Astrocyte (in vitro differentiated cells and primary cell): ENCODE results near the gene NLRP11. TPM values are rescaled to one million over a fixed set of nuclear protein-coding genes. Genes with fewer than 3 reads are reported as not detected.

ENCODE experiments used
- DNase-seq: peaks from one replicate; pipeline ENCODE4 v3.0.0-alpha.2; 2010; ENCODE audit warnings: low read depth
- FAIRE-seq: peaks from 2 replicates; lab custom pipeline; 2011; peaks lifted over from hg19 to GRCh38; lab: Jason Lieb, UNC
- H2AFZ ChIP-seq: 2 replicates; pipeline ENCODE4 v1.6.0; 2012; ENCODE audit warnings: low read depth, low read length, inconsistent platforms
- H3K27ac ChIP-seq: 2 replicates; pipeline ENCODE4 v1.5.1; 2011; ENCODE audit warnings: low read depth, low read length, inconsistent platforms
- H3K27me3 ChIP-seq: 2 replicates; pipeline ENCODE4 v1.6.0; 2011; ENCODE audit warnings: low read length, inconsistent platforms; ENCODE audit not compliant: insufficient read depth
- H3K36me3 ChIP-seq: 2 replicates; pipeline ENCODE4 v1.5.1; 2011; ENCODE audit warnings: low read length, inconsistent platforms; ENCODE audit not compliant: insufficient read depth
- H3K4me1 ChIP-seq: 2 replicates; pipeline ENCODE4 v1.5.1; 2011; ENCODE audit warnings: low read length, inconsistent platforms; ENCODE audit not compliant: insufficient read depth
- H3K4me2 ChIP-seq: 2 replicates; pipeline ENCODE4 v1.6.0; 2012; ENCODE audit warnings: low read length, inconsistent platforms
- H3K4me3 ChIP-seq: 2 replicates; pipeline ENCODE4 v1.5.1; 2011; ENCODE audit warnings: low read depth, mild to moderate bottlenecking, low read length, inconsistent platforms; ENCODE audit not compliant: insufficient read depth
- H3K79me2 ChIP-seq: 2 replicates; pipeline ENCODE4 v1.6.0; 2012; ENCODE audit warnings: mild to moderate bottlenecking, low read length, inconsistent platforms; ENCODE audit not compliant: insufficient read depth
- H3K9ac ChIP-seq: 2 replicates; pipeline ENCODE4 v1.6.0; 2012; ENCODE audit warnings: mild to moderate bottlenecking, low read length, inconsistent platforms
- H3K9me3 ChIP-seq: 2 replicates; pipeline ENCODE4 v1.5.1; 2012; ENCODE audit warnings: low read depth, mild to moderate bottlenecking, low read length, inconsistent platforms; ENCODE audit not compliant: insufficient read depth
- H4K20me1 ChIP-seq: 2 replicates; pipeline ENCODE4 v1.6.0; 2012; ENCODE audit warnings: low read length, inconsistent platforms; ENCODE audit not compliant: insufficient read depth
- H3K27ac Mint-ChIP-seq: one replicate; pipeline ENCODE4 v1.8.0; 2021; ENCODE audit warnings: mild to moderate bottlenecking, mixed read lengths; ENCODE audit not compliant: unreplicated experiment
- H3K27me3 Mint-ChIP-seq: one replicate; pipeline ENCODE4 v1.8.0; 2021; ENCODE audit warnings: low read depth, mixed read lengths; ENCODE audit not compliant: unreplicated experiment
- H3K36me3 Mint-ChIP-seq: one replicate; pipeline ENCODE4 v1.8.0; 2021; ENCODE audit warnings: low read depth, mixed read lengths; ENCODE audit not compliant: unreplicated experiment
- H3K4me1 Mint-ChIP-seq: one replicate; pipeline ENCODE4 v1.8.0; 2021; ENCODE audit warnings: low read depth, mixed read lengths; ENCODE audit not compliant: unreplicated experiment
- H3K4me3 Mint-ChIP-seq: one replicate; pipeline ENCODE4 v1.8.0; 2021; ENCODE audit warnings: mild to moderate bottlenecking, moderate library complexity, mixed read lengths; ENCODE audit not compliant: unreplicated experiment
- H3K9me3 Mint-ChIP-seq: one replicate; pipeline ENCODE4 v1.8.0; 2021; ENCODE audit warnings: mild to moderate bottlenecking, mixed read lengths; ENCODE audit not compliant: unreplicated experiment
- EZH2 ChIP-seq: IDR thresholded peaks from 2 replicates; pipeline ENCODE4 v1.6.1; 2012; ENCODE audit warnings: mild to moderate bottlenecking, low read length, inconsistent platforms; ENCODE audit not compliant: insufficient read depth
- total RNA-seq: library from RNA; stranded (reverse); gene quantifications from 2 replicates; pipeline ENCODE4 v1.2.1, GENCODE V29; 2021
- TF ChIP-seq, protein P1 (sequence below): IDR thresholded peaks from 2 replicates; pipeline ENCODE4 v1.5.1; 2011; ENCODE audit warnings: low read depth, mild to moderate bottlenecking, inconsistent platforms, low read length, moderate library complexity; ENCODE audit not compliant: insufficient read depth

The NLRP11 gene
- total RNA-seq, 1 donor from 2014 or later = not detected

GRCh38 chr19:55855160-55855559 lies 23.4 kb upstream of the NLRP11 start:
- Mint-ChIP-seq H3K27ac (no peak overlapping the region), H3K27me3 (no peaks in the 10 kb centered on the region), H3K36me3 (no peaks in the 10 kb centered on the region), H3K9me3 (peaks cover 29% of the 10 kb centered on the region), H3K4me3 (no peak overlapping the region), H3K4me1 (no peaks in the 10 kb centered on the region)
- no peak overlapping the region for H3K4me3 ChIP-seq
- H3K27ac ChIP-seq = no peak overlapping the region
- H3K9me3 ChIP-seq = peaks cover 4% of the 10 kb centered on the region
- H3K4me2 ChIP-seq = no peak overlapping the region
- TF ChIP-seq, protein P1, sequence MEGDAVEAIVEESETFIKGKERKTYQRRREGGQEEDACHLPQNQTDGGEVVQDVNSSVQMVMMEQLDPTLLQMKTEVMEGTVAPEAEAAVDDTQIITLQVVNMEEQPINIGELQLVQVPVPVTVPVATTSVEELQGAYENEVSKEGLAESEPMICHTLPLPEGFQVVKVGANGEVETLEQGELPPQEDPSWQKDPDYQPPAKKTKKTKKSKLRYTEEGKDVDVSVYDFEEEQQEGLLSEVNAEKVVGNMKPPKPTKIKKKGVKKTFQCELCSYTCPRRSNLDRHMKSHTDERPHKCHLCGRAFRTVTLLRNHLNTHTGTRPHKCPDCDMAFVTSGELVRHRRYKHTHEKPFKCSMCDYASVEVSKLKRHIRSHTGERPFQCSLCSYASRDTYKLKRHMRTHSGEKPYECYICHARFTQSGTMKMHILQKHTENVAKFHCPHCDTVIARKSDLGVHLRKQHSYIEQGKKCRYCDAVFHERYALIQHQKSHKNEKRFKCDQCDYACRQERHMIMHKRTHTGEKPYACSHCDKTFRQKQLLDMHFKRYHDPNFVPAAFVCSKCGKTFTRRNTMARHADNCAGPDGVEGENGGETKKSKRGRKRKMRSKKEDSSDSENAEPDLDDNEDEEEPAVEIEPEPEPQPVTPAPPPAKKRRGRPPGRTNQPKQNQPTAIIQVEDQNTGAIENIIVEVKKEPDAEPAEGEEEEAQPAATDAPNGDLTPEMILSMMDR = no peak
- no peak for TF ChIP-seq EZH2
- FAIRE-seq (no peak), DNase-seq (no peak)
- no peaks in the 10 kb centered on the region for H3K79me2 ChIP-seq
- H3K36me3 ChIP-seq = no peaks in the 10 kb centered on the region
- no peaks in the 10 kb centered on the region for H3K27me3 ChIP-seq
- no peak overlapping the region for H2AFZ ChIP-seq
- no peaks in the 10 kb centered on the region for H3K4me1 ChIP-seq
- no peaks in the 10 kb centered on the region for H4K20me1 ChIP-seq
- H3K9ac ChIP-seq = no peak overlapping the region

DNA sequence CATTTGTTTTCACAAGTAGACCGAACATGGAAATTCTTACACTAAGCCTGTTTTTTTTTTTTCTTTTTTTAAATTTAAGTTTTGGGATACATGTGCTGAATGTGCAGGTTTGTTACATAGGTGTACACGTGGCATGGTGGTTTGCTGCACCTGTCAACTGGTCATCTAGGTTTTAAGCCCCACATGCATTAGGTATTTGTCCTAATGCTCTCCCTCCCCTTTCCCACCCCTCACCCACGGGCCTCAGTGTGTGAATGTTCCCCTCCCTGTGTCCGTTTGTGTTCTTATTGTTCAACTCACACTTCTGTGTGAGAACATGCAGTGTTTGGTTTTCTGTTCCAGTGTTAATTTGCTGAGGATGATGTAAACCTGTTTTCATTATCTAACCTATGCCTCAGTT lies 7.1 kb upstream of the NLRP11 start:
- H3K4me1 ChIP-seq = no peaks in the 10 kb centered on the region
- FAIRE-seq (no peak), DNase-seq (no peak)
- Mint-ChIP-seq H3K9me3 (peaks cover 12% of the 10 kb centered on the region), H3K36me3 (no peaks in the 10 kb centered on the region), H3K4me3 (no peak overlapping the region), H3K27me3 (no peaks in the 10 kb centered on the region), H3K4me1 (no peaks in the 10 kb centered on the region), H3K27ac (no peak overlapping the region)
- no peaks in the 10 kb centered on the region for H4K20me1 ChIP-seq
- H3K27ac ChIP-seq = no peak overlapping the region
- no peak for TF ChIP-seq EZH2
- TF ChIP-seq, protein P1 = no peak
- no peak overlapping the region for H2AFZ ChIP-seq
- no peak overlapping the region for H3K4me2 ChIP-seq
- no peaks in the 10 kb centered on the region for H3K27me3 ChIP-seq
- no peak overlapping the region for H3K4me3 ChIP-seq
- no peaks in the 10 kb centered on the region for H3K9me3 ChIP-seq
- H3K79me2 ChIP-seq = no peaks in the 10 kb centered on the region
- no peak overlapping the region for H3K9ac ChIP-seq
- no peaks in the 10 kb centered on the region for H3K36me3 ChIP-seq

DNA sequence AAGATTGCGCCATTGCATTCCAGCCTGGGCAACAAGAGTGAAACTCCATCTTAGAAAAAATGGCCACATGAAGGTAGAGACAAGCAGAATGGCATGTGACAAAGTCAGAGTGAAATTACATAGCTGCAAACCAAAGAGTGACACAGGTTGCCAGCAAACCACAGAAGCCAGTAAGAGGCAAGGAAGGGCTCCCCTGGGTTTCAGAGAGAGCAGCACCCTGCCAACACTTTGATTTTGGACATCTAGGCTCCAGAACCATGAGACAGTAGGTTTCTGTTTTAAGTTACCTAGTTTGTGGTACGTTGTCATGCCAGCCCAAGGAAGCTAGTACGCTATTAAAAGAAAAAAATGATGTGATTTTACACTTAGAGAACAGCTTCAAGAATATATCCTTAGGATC lies 6.5 kb upstream of the NLRP11 start:
- Mint-ChIP-seq H3K4me1 (no peaks in the 10 kb centered on the region), H3K4me3 (no peak overlapping the region), H3K9me3 (peaks cover 12% of the 10 kb centered on the region), H3K27me3 (no peaks in the 10 kb centered on the region), H3K36me3 (no peaks in the 10 kb centered on the region), H3K27ac (no peak overlapping the region)
- Histone ChIP-seq H3K36me3 (no peaks in the 10 kb centered on the region), H3K27me3 (no peaks in the 10 kb centered on the region), H3K4me1 (no peaks in the 10 kb centered on the region), H3K9me3 (no peaks in the 10 kb centered on the region), H3K4me3 (no peak overlapping the region), H2AFZ (no peak overlapping the region), H4K20me1 (no peaks in the 10 kb centered on the region), H3K27ac (no peak overlapping the region), H3K9ac (no peak overlapping the region), H3K79me2 (no peaks in the 10 kb centered on the region), H3K4me2 (no peak overlapping the region)
- FAIRE-seq = no peak
- no peak for TF ChIP-seq EZH2
- TF ChIP-seq, protein P1 = no peak
- DNase-seq = no peak
